ENCODE measurements around the gene FLACC1. TPM values are rescaled to one million over a fixed set of nuclear protein-coding genes. Genes with fewer than 3 reads are reported as not detected.
A peak's percentile ranks its signal among the peaks of the same experiment; 100 is the strongest.

Gene FLACC1
- total RNA-seq, 6 experiments from 2014 or later: 0.74 to 2.0 (median 0.91) TPM

DNA sequence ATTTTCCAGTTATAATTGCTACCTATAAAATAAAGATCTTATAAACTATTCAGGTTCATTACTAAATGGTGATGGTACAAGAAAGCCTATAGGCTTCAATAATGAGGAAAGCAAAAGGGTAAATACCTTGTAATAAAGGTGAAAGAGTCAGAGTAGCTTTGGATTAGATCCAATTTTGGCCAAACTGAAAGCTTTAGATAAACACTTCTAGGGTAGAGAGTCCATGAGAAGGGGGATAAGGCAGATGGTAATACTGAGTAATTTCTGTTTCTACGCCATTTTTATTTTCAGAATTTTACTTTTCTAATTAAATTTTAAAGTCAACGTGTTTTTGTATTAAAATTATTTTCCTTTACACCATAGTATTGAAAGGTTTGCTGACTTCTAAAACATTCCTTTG, 87.4 kb downstream of the FLACC1 start:
- TF ChIP-seq, protein P1, sequence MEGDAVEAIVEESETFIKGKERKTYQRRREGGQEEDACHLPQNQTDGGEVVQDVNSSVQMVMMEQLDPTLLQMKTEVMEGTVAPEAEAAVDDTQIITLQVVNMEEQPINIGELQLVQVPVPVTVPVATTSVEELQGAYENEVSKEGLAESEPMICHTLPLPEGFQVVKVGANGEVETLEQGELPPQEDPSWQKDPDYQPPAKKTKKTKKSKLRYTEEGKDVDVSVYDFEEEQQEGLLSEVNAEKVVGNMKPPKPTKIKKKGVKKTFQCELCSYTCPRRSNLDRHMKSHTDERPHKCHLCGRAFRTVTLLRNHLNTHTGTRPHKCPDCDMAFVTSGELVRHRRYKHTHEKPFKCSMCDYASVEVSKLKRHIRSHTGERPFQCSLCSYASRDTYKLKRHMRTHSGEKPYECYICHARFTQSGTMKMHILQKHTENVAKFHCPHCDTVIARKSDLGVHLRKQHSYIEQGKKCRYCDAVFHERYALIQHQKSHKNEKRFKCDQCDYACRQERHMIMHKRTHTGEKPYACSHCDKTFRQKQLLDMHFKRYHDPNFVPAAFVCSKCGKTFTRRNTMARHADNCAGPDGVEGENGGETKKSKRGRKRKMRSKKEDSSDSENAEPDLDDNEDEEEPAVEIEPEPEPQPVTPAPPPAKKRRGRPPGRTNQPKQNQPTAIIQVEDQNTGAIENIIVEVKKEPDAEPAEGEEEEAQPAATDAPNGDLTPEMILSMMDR (IDR thresholded peaks at IDR 0.05): no peak
- no peak for TF ChIP-seq POLR2A (IDR thresholded peaks at IDR 0.05)
- Histone ChIP-seq H3K4me1 (peaks cover 0 to 6% (median 0%) of the 10 kb centered on the region in 4 donors), H3K27ac (no peak overlapping the region), H3K9me3 (no peaks in the 10 kb centered on the region), H3K4me3 (no peak overlapping the region), H3K27me3 (no peaks in the 10 kb centered on the region), H3K36me3 (peaks cover 0 to 26% (median 1%) of the 10 kb centered on the region in 4 donors)
- 60% methylated on average over 2 of the region's 2 CpGs for WGBS (ENCODE audit: insufficient coverage, low coverage, low lambda C conversion rate, missing lambda C conversion rate)
- DNase-seq: no peak
- peak; percentile 56 to 86 (median 72) for ATAC-seq
- intact Hi-C loops (cut with DNase I): no loop called here

DNA sequence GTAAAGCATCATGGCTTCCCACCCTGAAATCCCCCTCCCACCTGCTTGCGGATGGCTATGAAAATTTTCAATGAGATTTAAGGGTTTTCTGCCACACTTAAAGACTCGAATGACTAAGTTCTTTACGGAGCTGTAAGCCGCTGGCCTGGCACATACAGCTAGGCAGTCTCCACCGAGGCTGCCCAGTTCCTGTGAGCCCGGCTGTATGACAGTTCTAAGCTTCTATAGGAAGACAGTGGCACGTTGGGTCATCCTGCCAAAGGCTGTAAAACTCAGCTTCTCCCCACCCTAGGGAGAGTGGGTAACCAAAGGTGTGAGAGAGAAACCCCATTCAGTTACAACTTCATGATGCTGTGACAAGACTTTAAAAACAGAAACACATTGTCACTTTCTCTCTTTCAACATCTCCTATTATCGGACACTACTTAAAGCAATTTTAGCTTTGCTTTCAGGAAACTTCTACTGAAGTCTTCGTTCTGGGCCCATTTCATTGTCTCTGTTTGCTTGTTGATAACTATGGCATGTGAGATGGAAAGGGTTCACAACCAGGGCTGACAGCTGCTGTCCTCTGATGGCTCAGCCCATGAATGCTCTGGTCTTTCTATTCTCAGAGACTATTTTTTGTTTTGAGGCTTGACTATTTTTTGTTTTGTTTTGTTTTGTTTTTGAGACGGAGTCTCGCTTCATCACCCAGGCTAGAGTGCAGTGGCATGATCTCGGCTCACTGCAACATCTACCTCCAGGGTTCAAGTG, 89.7 kb downstream of the FLACC1 start:
- Histone ChIP-seq H3K36me3 (peaks cover 0 to 8% (median under 1%) of the 10 kb centered on the region in 4 donors), H3K4me3 (no peak overlapping the region), H3K27me3 (no peaks in the 10 kb centered on the region), H3K4me1 (peaks cover 0 to 6% (median 0%) of the 10 kb centered on the region in 4 donors), H3K27ac (no peak overlapping the region), H3K9me3 (no peaks in the 10 kb centered on the region)
- no peak for TF ChIP-seq POLR2A (IDR thresholded peaks at IDR 0.05)
- TF ChIP-seq, protein P1 (IDR thresholded peaks at IDR 0.05): no peak
- ATAC-seq: no peak
- DNase-seq: no peak
- WGBS (ENCODE audit: insufficient coverage, low coverage, low lambda C conversion rate, missing lambda C conversion rate): 83% methylated on average over 10 of the region's 12 CpGs
- intact Hi-C loops (cut with DNase I): no loop called here

DNA sequence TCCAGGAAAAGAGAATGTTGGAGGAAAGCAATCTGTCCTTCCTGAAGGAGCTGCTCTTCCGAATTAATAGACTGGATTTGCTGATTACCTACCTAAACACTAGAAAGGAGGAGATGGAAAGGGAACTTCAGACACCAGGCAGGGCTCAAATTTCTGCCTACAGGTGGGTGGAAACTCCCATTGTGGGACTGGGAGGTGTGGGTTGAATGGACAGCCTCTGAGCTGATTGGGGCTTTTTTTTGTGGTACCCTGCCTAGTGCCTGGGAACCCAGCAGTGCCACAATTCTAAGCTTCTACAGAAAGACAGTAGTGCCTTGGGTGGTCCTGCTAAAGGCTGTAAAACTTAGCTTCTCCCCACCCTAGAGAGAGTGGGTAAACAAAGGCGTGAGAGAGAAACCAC, 90.5 kb downstream of the FLACC1 start:
- Histone ChIP-seq H3K27me3 (no peaks in the 10 kb centered on the region), H3K4me1 (peaks cover 0 to 6% (median 0%) of the 10 kb centered on the region in 4 donors), H3K4me3 (no peak overlapping the region), H3K36me3 (peaks cover 0 to 3% (median 0%) of the 10 kb centered on the region in 4 donors), H3K9me3 (no peaks in the 10 kb centered on the region), H3K27ac (no peak overlapping the region)
- 94% methylated on average over 2 of the region's 2 CpGs for WGBS (ENCODE audit: insufficient coverage, low coverage, low lambda C conversion rate, missing lambda C conversion rate)
- ATAC-seq (no peak), DNase-seq (no peak)
- intact Hi-C loops (cut with DNase I): no loop called here
- no peak for TF ChIP-seq POLR2A (IDR thresholded peaks at IDR 0.05)
- TF ChIP-seq, protein P1 (IDR thresholded peaks at IDR 0.05): no peak

DNA sequence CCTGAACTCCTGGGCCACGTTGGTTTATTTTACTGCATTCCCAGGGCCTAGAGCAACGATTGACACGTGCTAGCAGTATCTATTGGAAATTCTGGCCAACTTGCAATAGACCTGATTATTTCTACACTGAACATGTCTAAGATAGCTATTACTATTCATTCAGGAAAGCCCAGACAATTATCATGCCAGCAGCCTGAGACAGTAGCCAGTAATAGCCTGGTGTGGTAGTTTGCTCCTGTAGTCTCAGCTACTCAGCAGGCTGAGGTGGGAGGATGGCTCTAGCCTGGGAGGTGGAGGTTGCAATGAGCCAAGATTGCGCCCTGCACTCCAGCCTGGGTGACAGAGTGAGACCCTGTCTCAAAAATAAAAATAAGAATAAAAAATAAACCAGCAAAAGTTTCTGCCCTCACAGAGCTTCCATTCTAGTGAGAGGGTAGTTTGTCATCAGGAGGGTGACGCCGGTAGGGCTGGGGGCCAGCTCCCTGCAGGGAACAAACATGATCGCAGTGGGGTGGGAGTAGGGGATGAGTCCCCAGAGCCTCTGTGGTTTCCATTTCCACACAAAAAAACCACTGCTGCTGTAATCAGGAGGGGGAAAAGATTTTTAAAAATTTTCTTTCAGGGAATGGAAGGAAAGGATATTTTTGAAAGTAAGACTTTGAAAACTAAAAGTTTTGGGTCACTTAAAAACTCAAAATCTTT, 92.5 kb downstream of the FLACC1 start:
- ATAC-seq (no peak), DNase-seq (no peak)
- intact Hi-C loops (cut with DNase I): no loop called here
- Histone ChIP-seq H3K4me3 (no peak overlapping the region), H3K4me1 (peaks cover 0 to 5% (median 2%) of the 10 kb centered on the region in 4 donors), H3K27ac (no peak overlapping the region), H3K36me3 (no peaks in the 10 kb centered on the region), H3K27me3 (no peaks in the 10 kb centered on the region), H3K9me3 (no peaks in the 10 kb centered on the region)
- WGBS (ENCODE audit: insufficient coverage, low coverage, low lambda C conversion rate, missing lambda C conversion rate): 60% methylated on average over 7 of the region's 7 CpGs
- no peak for TF ChIP-seq POLR2A (IDR thresholded peaks at IDR 0.05)
- TF ChIP-seq, protein P1 (IDR thresholded peaks at IDR 0.05): no peak

Data from right lobe of liver (tissue), 6 donors.